Activated naive CD8-positive, alpha-beta T cell treated with anti-CD3 and anti-CD28 coated beads for 36 hours (primary cell): ENCODE data around the gene TLE5. TPM values are rescaled to one million over a fixed set of nuclear protein-coding genes. Genes with fewer than 3 reads are reported as not detected.

ENCODE experiments used
- DNase-seq: peaks from one replicate; pipeline ENCODE4 v3.0.0; 2021
- H3K27ac Mint-ChIP-seq: one replicate; pipeline ENCODE4 v1.8.0; 2022; ENCODE audit warnings: mild to moderate bottlenecking, moderate library complexity, mixed read lengths
- H3K27me3 Mint-ChIP-seq: one replicate; pipeline ENCODE4 v1.8.0; 2022; ENCODE audit warnings: mild to moderate bottlenecking, mixed read lengths
- H3K36me3 Mint-ChIP-seq: one replicate; pipeline ENCODE4 v1.8.0; 2021; ENCODE audit warnings: mild to moderate bottlenecking, mixed read lengths
- H3K4me1 Mint-ChIP-seq: one replicate; pipeline ENCODE4 v1.8.0; 2021; ENCODE audit warnings: mixed read lengths
- H3K4me3 Mint-ChIP-seq: one replicate; pipeline ENCODE4 v1.8.0; 2022; ENCODE audit warnings: mild to moderate bottlenecking, moderate library complexity, mixed read lengths
- H3K9me3 Mint-ChIP-seq: one replicate; pipeline ENCODE4 v1.8.0; 2022; ENCODE audit warnings: mixed read lengths
- total RNA-seq, 2 experiments: library from RNA; stranded (reverse); gene quantifications; one replicate each; pipeline ENCODE4 v1.2.3, GENCODE V29; 2021

The TLE5 gene
- total RNA-seq, 2 experiments from 2014 or later: 221 to 222 TPM

GRCh38 chr19:3033595-3034405 lies 28.5 kb downstream of the TLE5 start:
- Mint-ChIP-seq H3K27ac (no peak overlapping the region), H3K4me3 (peak overlapping the region; percentile 11), H3K36me3 (no peaks in the 10 kb centered on the region), H3K4me1 (peaks cover 24% of the 10 kb centered on the region), H3K9me3 (no peaks in the 10 kb centered on the region), H3K27me3 (peaks cover 11% of the 10 kb centered on the region)
- DNase-seq: no peak

GRCh38 chr19:3031607-3031867 lies 30.8 kb downstream of the TLE5 start:
- Mint-ChIP-seq H3K9me3 (no peaks in the 10 kb centered on the region), H3K4me3 (no peak overlapping the region), H3K27me3 (peaks cover 17% of the 10 kb centered on the region), H3K4me1 (peaks cover 24% of the 10 kb centered on the region), H3K36me3 (no peaks in the 10 kb centered on the region), H3K27ac (no peak overlapping the region)
- no peak for DNase-seq

- Mint-ChIP-seq H3K27me3 (peaks cover 15% of the 10 kb centered on the region), H3K27ac (no peak within 1 kb of the TSS), H3K36me3 (no peaks in the 10 kb centered on the region), H3K4me1 (peaks cover 23% of the 10 kb centered on the region), H3K9me3 (no peaks in the 10 kb centered on the region), H3K4me3 (peak within 1 kb of the TSS; percentile 61)
- no peak for DNase-seq
These were observed 33.0 kb downstream of the TLE5 start, which contains the start of gene TLE2 for GRCh38 chr19:3029065-3029923. Gene TLE2 (minus strand): TSS chr19:3029280. CDS start chr19:3028904, 376 bp downstream.

- Mint-ChIP-seq H3K4me3 (peak overlapping the region; percentile 61), H3K27ac (no peak overlapping the region), H3K36me3 (no peaks in the 10 kb centered on the region), H3K9me3 (no peaks in the 10 kb centered on the region), H3K4me1 (peaks cover 24% of the 10 kb centered on the region), H3K27me3 (peaks cover 14% of the 10 kb centered on the region)
- no peak for DNase-seq
These were observed 33.8 kb downstream of the TLE5 start for GRCh38 chr19:3028305-3029064.

- peaks cover 27% of the 10 kb centered on the region for H3K4me1 Mint-ChIP-seq
- peaks cover 14% of the 10 kb centered on the region for H3K27me3 Mint-ChIP-seq
- H3K27ac Mint-ChIP-seq: no peak overlapping the region
- DNase-seq: no peak
- H3K9me3 Mint-ChIP-seq: no peaks in the 10 kb centered on the region
- H3K4me3 Mint-ChIP-seq: peak overlapping the region; percentile 61
- H3K36me3 Mint-ChIP-seq: no peaks in the 10 kb centered on the region
These were observed 34.4 kb downstream of the TLE5 start for GRCh38 chr19:3027981-3028304.

DNA sequence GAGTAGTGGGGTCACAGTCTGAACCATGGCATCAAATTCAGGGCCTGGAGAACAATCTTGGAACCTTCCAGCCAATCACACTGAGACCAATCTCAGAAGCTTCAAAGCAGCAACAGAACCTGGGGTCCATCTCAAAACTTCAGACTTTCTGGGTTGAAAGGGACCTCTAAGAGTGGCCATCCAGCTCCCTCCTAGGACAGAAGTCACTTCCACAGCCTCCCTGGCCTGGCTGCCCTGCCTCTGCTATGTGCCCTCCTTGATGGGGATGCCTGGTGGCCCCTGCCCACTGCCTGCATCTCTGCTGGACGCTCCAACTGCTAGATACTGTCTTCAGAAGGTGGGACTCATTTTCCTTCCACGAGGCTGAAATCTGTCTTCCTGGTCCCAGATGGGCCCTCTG lies 35.0 kb downstream of the TLE5 start:
- H3K9me3 Mint-ChIP-seq: no peaks in the 10 kb centered on the region
- H3K36me3 Mint-ChIP-seq: no peaks in the 10 kb centered on the region
- no peak for DNase-seq
- H3K4me1 Mint-ChIP-seq: peaks cover 27% of the 10 kb centered on the region
- no peak overlapping the region for H3K4me3 Mint-ChIP-seq
- H3K27me3 Mint-ChIP-seq: peaks cover 14% of the 10 kb centered on the region
- H3K27ac Mint-ChIP-seq: no peak overlapping the region

DNA sequence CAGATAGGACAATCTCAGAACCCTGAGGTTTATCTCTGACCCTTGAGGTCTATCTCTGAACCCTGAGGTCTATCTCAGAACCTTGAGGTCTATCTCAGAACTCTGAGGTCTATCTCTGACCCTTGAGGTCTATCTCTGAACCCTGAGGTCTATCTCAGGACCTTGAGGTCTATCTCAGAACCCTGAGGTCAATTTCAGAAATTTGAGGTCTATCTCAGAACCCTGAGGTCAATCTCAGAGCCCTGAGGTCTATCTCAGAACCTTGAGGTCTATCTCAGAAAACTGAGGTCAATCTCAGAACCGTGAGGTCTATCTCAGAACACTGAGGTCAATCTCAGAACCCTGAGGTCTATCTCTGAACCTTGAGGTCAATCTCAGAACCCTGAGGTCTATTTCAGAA lies 35.5 kb downstream of the TLE5 start:
- Mint-ChIP-seq H3K9me3 (no peaks in the 10 kb centered on the region), H3K4me3 (no peak overlapping the region), H3K4me1 (peaks cover 27% of the 10 kb centered on the region), H3K27me3 (peaks cover 14% of the 10 kb centered on the region), H3K36me3 (no peaks in the 10 kb centered on the region), H3K27ac (no peak overlapping the region)
- DNase-seq: no peak

- H3K27ac Mint-ChIP-seq: no peak overlapping the region
- H3K4me3 Mint-ChIP-seq: no peak overlapping the region
- peaks cover 27% of the 10 kb centered on the region for H3K4me1 Mint-ChIP-seq
- H3K9me3 Mint-ChIP-seq: no peaks in the 10 kb centered on the region
- H3K27me3 Mint-ChIP-seq: peaks cover 14% of the 10 kb centered on the region
- H3K36me3 Mint-ChIP-seq: no peaks in the 10 kb centered on the region
- no peak for DNase-seq
These were observed 36.8 kb downstream of the TLE5 start for GRCh38 chr19:3025549-3025886.

- H3K27ac Mint-ChIP-seq: no peak overlapping the region
- H3K4me3 Mint-ChIP-seq: peak overlapping the region; percentile 22
These were observed 37.3 kb downstream of the TLE5 start for GRCh38 chr19:3024870-3025548.

GRCh38 chr19:3024509-3024869 lies 37.8 kb downstream of the TLE5 start:
- no peaks in the 10 kb centered on the region for H3K9me3 Mint-ChIP-seq
- no peak for DNase-seq
- H3K27me3 Mint-ChIP-seq: peaks cover 6% of the 10 kb centered on the region
- H3K27ac Mint-ChIP-seq: no peak overlapping the region
- H3K36me3 Mint-ChIP-seq: no peaks in the 10 kb centered on the region
- peaks cover 22% of the 10 kb centered on the region for H3K4me1 Mint-ChIP-seq
- H3K4me3 Mint-ChIP-seq: peak overlapping the region; percentile 22

More at GRCh38 chr19:3024870-3025548, 37.3 kb downstream of the TLE5 start:
- Mint-ChIP-seq H3K9me3 (no peaks in the 10 kb centered on the region), H3K27me3 (peaks cover 9% of the 10 kb centered on the region), H3K4me1 (peaks cover 25% of the 10 kb centered on the region), H3K36me3 (no peaks in the 10 kb centered on the region)
- DNase-seq: no peak

- no peaks in the 10 kb centered on the region for H3K36me3 Mint-ChIP-seq
- no peak overlapping the region for H3K4me3 Mint-ChIP-seq
- no peak overlapping the region for H3K27ac Mint-ChIP-seq
- DNase-seq: no peak
- peaks cover 14% of the 10 kb centered on the region for H3K4me1 Mint-ChIP-seq
- H3K9me3 Mint-ChIP-seq: no peaks in the 10 kb centered on the region
- no peaks in the 10 kb centered on the region for H3K27me3 Mint-ChIP-seq
These were observed 41.9 kb downstream of the TLE5 start for GRCh38 chr19:3020321-3020960.

DNA sequence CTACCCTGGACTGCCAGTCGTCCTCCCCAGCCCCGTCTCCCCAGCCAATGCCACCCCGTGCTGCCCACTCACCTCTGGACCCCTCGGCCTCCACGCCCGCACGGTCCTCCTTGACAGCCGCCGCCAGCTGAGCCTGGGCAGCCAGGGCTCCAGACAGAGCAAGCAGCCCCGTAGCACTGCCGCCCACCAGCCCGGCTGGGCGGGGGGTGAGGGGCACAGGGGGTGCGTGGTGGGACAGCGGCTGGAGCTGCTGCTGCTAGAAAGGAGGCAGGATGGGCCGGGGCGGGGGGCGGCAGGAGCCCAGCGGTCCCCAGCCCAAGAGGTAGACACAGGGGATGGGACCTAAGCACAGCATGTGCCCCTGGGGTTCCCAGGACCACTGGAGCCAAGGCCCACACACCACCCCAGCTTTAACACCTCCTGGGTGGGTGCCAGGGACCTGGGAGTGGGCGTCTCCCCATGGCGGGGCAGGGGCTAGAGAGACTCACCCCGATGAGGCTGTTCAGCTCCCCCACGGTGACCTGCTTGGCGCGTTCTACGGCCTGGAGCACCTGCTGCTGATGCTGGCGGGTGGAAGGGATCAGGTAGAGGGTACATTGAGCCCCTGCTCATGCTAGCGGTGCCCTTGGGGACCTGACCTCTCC lies 43.0 kb downstream of the TLE5 start:
- no peaks in the 10 kb centered on the region for H3K9me3 Mint-ChIP-seq
- no peaks in the 10 kb centered on the region for H3K27me3 Mint-ChIP-seq
- H3K4me1 Mint-ChIP-seq: peaks cover 4% of the 10 kb centered on the region
- no peak overlapping the region for H3K27ac Mint-ChIP-seq
- H3K36me3 Mint-ChIP-seq: no peaks in the 10 kb centered on the region
- no peak for DNase-seq
- no peak overlapping the region for H3K4me3 Mint-ChIP-seq

- Mint-ChIP-seq H3K27me3 (no peaks in the 10 kb centered on the region), H3K36me3 (no peaks in the 10 kb centered on the region), H3K4me1 (no peaks in the 10 kb centered on the region), H3K4me3 (no peak overlapping the region), H3K27ac (no peak overlapping the region), H3K9me3 (no peaks in the 10 kb centered on the region)
- no peak for DNase-seq
These were observed 44.4 kb downstream of the TLE5 start for GRCh38 chr19:3017923-3018322.
